IMR-90 (cell line): ENCODE data around the gene CSNK2A1. TPM values are rescaled to one million over a fixed set of nuclear protein-coding genes. Genes with fewer than 3 reads are reported as not detected.

Source experiments
- ATAC-seq: fragments of 200-7000 bp; cut with Tn5 transposase; 2 replicates; pipeline ENCODE4 v1.9.1; 2020; ENCODE audit warnings: low read depth, mild to moderate bottlenecking, moderate library complexity
- BruUV-seq: library from RNA; stranded (reverse); fragments of 400-500 nt; replicated peaks from 2 replicates; lab custom pipeline; 2021; lab: Mats Ljungman, UMichigan
- CTCF ChIA-PET: fragments of 300-600 bp; formaldehyde crosslinking; extraction: SDS; loops from one replicate; lab custom pipeline; 2021; ENCODE audit warnings: antibody characterized with exemption; lab: Yijun Ruan, JAX
- POLR2A ChIA-PET: fragments of 300-600 bp; sonication (Branson Sonifier 250); formaldehyde crosslinking; loops from one replicate; lab custom pipeline; 2022; ENCODE audit warnings: antibody characterized with exemption; ENCODE audit not compliant: unreplicated experiment; lab: Charles Lee
- DNase-seq: peaks from one replicate; pipeline ENCODE4 v3.0.0; 2013
- H2AFZ ChIP-seq: replicated peaks from 2 replicates; pipeline ENCODE3; 2013; ENCODE audit warnings: low read length, mild to moderate bottlenecking; ENCODE audit not compliant: poor library complexity
- H2AK5ac ChIP-seq: 2 replicates; pipeline ENCODE4 v1.6.1; 2013; ENCODE audit warnings: low read depth, low read length, inconsistent platforms
- H2AK9ac ChIP-seq: replicated peaks from 2 replicates; pipeline ENCODE3; 2013; ENCODE audit warnings: mild to moderate bottlenecking, low read depth, low read length, moderate library complexity; ENCODE audit not compliant: poor library complexity
- H2BK120ac ChIP-seq: 2 replicates; pipeline ENCODE4 v1.6.1; 2013; ENCODE audit warnings: low read depth, low read length, inconsistent platforms
- H2BK15ac ChIP-seq: 3 replicates; pipeline ENCODE4 v1.6.1; 2013; ENCODE audit warnings: low read depth, low read length, inconsistent platforms
- H2BK20ac ChIP-seq: 2 replicates; pipeline ENCODE4 v1.6.1; 2013; ENCODE audit warnings: low read depth, mild to moderate bottlenecking, inconsistent platforms, low read length, moderate library complexity
- H2BK5ac ChIP-seq: 2 replicates; pipeline ENCODE4 v1.6.1; 2013; ENCODE audit warnings: mild to moderate bottlenecking, low read depth, low read length, inconsistent platforms; ENCODE audit not compliant: poor library complexity, severe bottlenecking
- H3K14ac ChIP-seq: replicated peaks from 2 replicates; pipeline ENCODE4 v1.6.1; 2013; ENCODE audit warnings: low read depth, low read length, inconsistent platforms
- H3K18ac ChIP-seq: 2 replicates; pipeline ENCODE4 v1.6.1; 2013; ENCODE audit warnings: low read depth, low read length, control low read depth
- H3K23ac ChIP-seq: 2 replicates; pipeline ENCODE4 v1.6.1; 2013; ENCODE audit warnings: low read depth, low read length, inconsistent platforms
- H3K27ac ChIP-seq: 2 replicates; pipeline ENCODE4 v1.5.1; 2013; ENCODE audit warnings: mild to moderate bottlenecking, control low read depth, low read length; ENCODE audit not compliant: insufficient read depth
- H3K27me3 ChIP-seq: 2 replicates; pipeline ENCODE4 v1.6.1; 2013; ENCODE audit warnings: low read length; ENCODE audit not compliant: control insufficient read depth, insufficient read depth
- H3K36me3 ChIP-seq: 2 replicates; pipeline ENCODE4 v1.6.1; 2013; ENCODE audit warnings: low read length, mixed read lengths; ENCODE audit not compliant: control insufficient read depth, insufficient read depth
- H3K4ac ChIP-seq: 2 replicates; pipeline ENCODE4 v1.6.1; 2013; ENCODE audit warnings: low read depth, low read length, inconsistent platforms
- H3K4me1 ChIP-seq: 2 replicates; pipeline ENCODE4 v1.6.1; 2013; ENCODE audit warnings: low read length, mixed read lengths; ENCODE audit not compliant: control insufficient read depth, insufficient read depth
- H3K4me2 ChIP-seq: 2 replicates; pipeline ENCODE4 v1.6.1; 2013; ENCODE audit warnings: low read depth, mild to moderate bottlenecking, control low read depth, low read length, moderate library complexity
- H3K4me3 ChIP-seq: 2 replicates; pipeline ENCODE4 v1.5.1; 2013; ENCODE audit warnings: low read depth, mild to moderate bottlenecking, control low read depth, low read length, moderate library complexity; ENCODE audit not compliant: insufficient read depth
- H3K56ac ChIP-seq: 2 replicates; pipeline ENCODE4 v1.6.1; 2013; ENCODE audit warnings: low read length, inconsistent platforms; ENCODE audit not compliant: insufficient read depth; ENCODE audit errors: extremely low read depth
- H3K79me1 ChIP-seq, 2 experiments: 2 replicates each; pipeline ENCODE4 v1.6.1; 2013; ENCODE audit warnings: low read length in 2 of 2, inconsistent platforms in 1 of 2, low read depth in 1 of 2
- H3K9ac ChIP-seq: 2 replicates; pipeline ENCODE4 v1.6.1; 2013; ENCODE audit warnings: low read depth, low read length, control low read depth
- H3K9me1 ChIP-seq: 2 replicates; pipeline ENCODE4 v1.6.1; 2013; ENCODE audit warnings: low read length, inconsistent platforms; ENCODE audit not compliant: insufficient read depth
- H3K9me3 ChIP-seq: 2 replicates; pipeline ENCODE4 v1.6.1; 2013; ENCODE audit warnings: low read length; ENCODE audit not compliant: control insufficient read depth, insufficient read depth
- H4K20me1 ChIP-seq: 2 replicates; pipeline ENCODE4 v1.6.1; 2013; ENCODE audit warnings: low read length, inconsistent platforms; ENCODE audit not compliant: insufficient read depth
- H4K5ac ChIP-seq: 2 replicates; pipeline ENCODE4 v1.6.1; 2013; ENCODE audit warnings: mild to moderate bottlenecking, low read depth, low read length, control low read depth
- H4K8ac ChIP-seq, 2 experiments: 2 replicates each; pipeline ENCODE4 v1.6.1; 2013; ENCODE audit warnings: low read depth in 2 of 2, low read length in 2 of 2, control low read depth in 1 of 2, inconsistent platforms in 1 of 2
- H4K91ac ChIP-seq: 2 replicates; pipeline ENCODE4 v1.6.1; 2013; ENCODE audit warnings: low read depth, low read length, inconsistent platforms; ENCODE audit not compliant: insufficient read depth
- CEBPB ChIP-seq: IDR thresholded peaks from 2 replicates; pipeline ENCODE4 v1.6.1; 2012; ENCODE audit warnings: low read depth, low read length, improper control_type of control experiment
- CHD1 ChIP-seq: IDR thresholded peaks from 2 replicates; pipeline ENCODE4 v1.6.1; 2012; ENCODE audit warnings: low read depth, low read length, improper control_type of control experiment
- ELK1 ChIP-seq: fragments of 150-350 bp; IDR thresholded peaks from 2 replicates; pipeline ENCODE4 v1.6.1; 2016; ENCODE audit warnings: low read depth, mild to moderate bottlenecking, low read length, moderate library complexity, borderline replicate concordance
- MAFK ChIP-seq: IDR thresholded peaks from 2 replicates; pipeline ENCODE4 v1.6.1; 2012; ENCODE audit warnings: low read depth, low read length, improper control_type of control experiment
- MAZ ChIP-seq: IDR thresholded peaks from 2 replicates; pipeline ENCODE4 v1.6.1; 2012; ENCODE audit warnings: low read depth, mild to moderate bottlenecking, low read length, improper control_type of control experiment, moderate library complexity, borderline replicate concordance
- MXI1 ChIP-seq: IDR thresholded peaks from 2 replicates; pipeline ENCODE4 v1.6.1; 2012; ENCODE audit warnings: low read depth, mild to moderate bottlenecking, low read length, moderate library complexity, borderline replicate concordance
- NFE2L2 ChIP-seq: fragments of 150-350 bp; IDR thresholded peaks from 2 replicates; pipeline ENCODE4 v1.6.1; 2016; ENCODE audit warnings: low read depth, mild to moderate bottlenecking, low read length
- POLR2A ChIP-seq: IDR thresholded peaks from 2 replicates; pipeline ENCODE4 v1.6.1; 2012; ENCODE audit warnings: mild to moderate bottlenecking, low read depth, low read length
- RAD21 ChIP-seq: IDR thresholded peaks from 2 replicates; pipeline ENCODE4 v1.6.1; 2012; ENCODE audit warnings: low read length, improper control_type of control experiment
- RCOR1 ChIP-seq: IDR thresholded peaks from 2 replicates; pipeline ENCODE4 v1.6.1; 2012; ENCODE audit warnings: mild to moderate bottlenecking, low read length, improper control_type of control experiment; ENCODE audit not compliant: insufficient replicate concordance
- RFX5 ChIP-seq: IDR thresholded peaks from 2 replicates; pipeline ENCODE4 v1.8.0; 2012; ENCODE audit warnings: low read depth, mild to moderate bottlenecking, low read length, moderate library complexity
- SMC3 ChIP-seq: fragments of 150-350 bp; IDR thresholded peaks from 2 replicates; pipeline ENCODE4 v1.6.1; 2016; ENCODE audit warnings: low read depth, mild to moderate bottlenecking, antibody characterized with exemption, low read length, moderate library complexity
- USF2 ChIP-seq: fragments of 150-350 bp; IDR thresholded peaks from 2 replicates; pipeline ENCODE4 v1.6.1; 2017; ENCODE audit warnings: mild to moderate bottlenecking, antibody characterized with exemption, low read length, low read depth
- WGBS, 2 experiments: methylation state at CpG; one replicate each; pipeline versions ENCODE4 v1.1.5 to v1.1.7; 2013; ENCODE audit warnings: missing lambda C conversion rate in 2 of 2; ENCODE audit not compliant: insufficient read length in 1 of 2; ENCODE audit errors: extremely low coverage in 2 of 2; 5-methylcytosine and 5-hydroxymethylcytosine counted together
- dilution Hi-C: fragments of 300-500 bp; cut with HindIII; formaldehyde crosslinking; loops from one replicate; pipeline ENCODE4 v1.14.3; 2018; ENCODE audit warnings: low sequenced_read_pairs; ENCODE audit not compliant: unreplicated experiment
- in situ Hi-C: fragments of 300-500 bp; cut with MboI; formaldehyde crosslinking; loops from 3 replicates; pipeline ENCODE4 v1.14.3; 2019; ENCODE audit warnings: low sequenced_read_pairs, inconsistent platforms, mixed read lengths
- intact Hi-C: fragments of 100-400 bp; cut with micrococcal nuclease; formaldehyde crosslinking; loops from 2 replicates; pipeline ENCODE4 v1.10.0; 2022
- polyA plus RNA-seq, 3 experiments: library from polyadenylated mRNA; depleted of rRNA; stranded (reverse); fragments of >200 nt; gene quantifications; 2 replicates each; pipeline ENCODE4 v1.2.3, GENCODE V29; 2012; ENCODE audit warnings: low replicate concordance in 1 of 3
- total RNA-seq: library from RNA; depleted of rRNA; stranded (reverse); fragments of >200 nt; gene quantifications from 2 replicates; pipeline ENCODE4 v1.2.3, GENCODE V29; 2012
- TF ChIP-seq, protein P1 (sequence below): conservative IDR thresholded peaks from 2 replicates; pipeline ENCODE4 v1.5.1; 2012; ENCODE audit warnings: mild to moderate bottlenecking, low read depth, low read length, improper control_type of control experiment

Gene CSNK2A1
- total and polyA plus RNA-seq, 2 of the 4 experiments (the other 2 are of a cell fraction): 86.3 to 151 TPM

- Histone ChIP-seq H2BK120ac (no peak overlapping the region), H2BK15ac (no peak overlapping the region), H3K27me3 (peaks cover 6% of the 10 kb centered on the region), H3K23ac (no peak overlapping the region), H4K5ac (no peak overlapping the region), H3K9me1 (peaks cover 13% of the 10 kb centered on the region), H3K79me1 (0 out of 4 replicates have a peak, but pooled peaks cover 0 to 4% of the 10 kb centered on the region in 2 experiments), H4K8ac (no peak overlapping the region), H3K27ac (no peak overlapping the region), H4K91ac (no peak overlapping the region), H2AK5ac (no peak overlapping the region), H3K4me3 (no peak overlapping the region), H2BK20ac (no peak overlapping the region), H3K4me1 (peaks cover 3% of the 10 kb centered on the region; the same call in 1 of the 2 replicates), H3K4ac (no peak overlapping the region), H2AFZ (no peak overlapping the region), H2AK9ac (no peak overlapping the region), H3K4me2 (no peak overlapping the region), H3K18ac (no peak overlapping the region), H3K56ac (no peak overlapping the region), H3K9ac (no peak overlapping the region), H3K14ac (no peak overlapping the region), H4K20me1 (no peaks in the 10 kb centered on the region), H3K9me3 (peaks cover 2% of the 10 kb centered on the region; the same call in 1 of the 2 replicates), H2BK5ac (no peak overlapping the region), H3K36me3 (peaks cover 5% of the 10 kb centered on the region)
- 79% methylated on average over 4 of the region's 8 CpGs; no CpG with 5 or more reads in 1 of the 2 experiments for WGBS, 2 experiments
- TF ChIP-seq RCOR1 (no peak), MXI1 (no peak), RFX5 (no peak), MAFK (no peak), MAZ (no peak), ELK1 (no peak), CHD1 (no peak), POLR2A (no peak), NFE2L2 (no peak), SMC3 (no peak), USF2 (no peak), CEBPB (no peak), RAD21 (no peak)
- TF ChIP-seq, protein P1, sequence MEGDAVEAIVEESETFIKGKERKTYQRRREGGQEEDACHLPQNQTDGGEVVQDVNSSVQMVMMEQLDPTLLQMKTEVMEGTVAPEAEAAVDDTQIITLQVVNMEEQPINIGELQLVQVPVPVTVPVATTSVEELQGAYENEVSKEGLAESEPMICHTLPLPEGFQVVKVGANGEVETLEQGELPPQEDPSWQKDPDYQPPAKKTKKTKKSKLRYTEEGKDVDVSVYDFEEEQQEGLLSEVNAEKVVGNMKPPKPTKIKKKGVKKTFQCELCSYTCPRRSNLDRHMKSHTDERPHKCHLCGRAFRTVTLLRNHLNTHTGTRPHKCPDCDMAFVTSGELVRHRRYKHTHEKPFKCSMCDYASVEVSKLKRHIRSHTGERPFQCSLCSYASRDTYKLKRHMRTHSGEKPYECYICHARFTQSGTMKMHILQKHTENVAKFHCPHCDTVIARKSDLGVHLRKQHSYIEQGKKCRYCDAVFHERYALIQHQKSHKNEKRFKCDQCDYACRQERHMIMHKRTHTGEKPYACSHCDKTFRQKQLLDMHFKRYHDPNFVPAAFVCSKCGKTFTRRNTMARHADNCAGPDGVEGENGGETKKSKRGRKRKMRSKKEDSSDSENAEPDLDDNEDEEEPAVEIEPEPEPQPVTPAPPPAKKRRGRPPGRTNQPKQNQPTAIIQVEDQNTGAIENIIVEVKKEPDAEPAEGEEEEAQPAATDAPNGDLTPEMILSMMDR: no peak
- intact Hi-C loops: no loop called here
- in situ Hi-C loops: no loop called here
- CTCF ChIA-PET: no interaction called here
- DNase-seq (no peak), ATAC-seq (no peak)
- BruUV-seq: no TSS peak
- POLR2A ChIA-PET: no interaction called here
- dilution Hi-C loops: no loop called here
Measured at GRCh38 chr20:469746-470490, 73.7 kb downstream of the CSNK2A1 start.
